Chondrocyte (in vitro differentiated cells): ENCODE results near the gene MAST1. TPM values are rescaled to one million over a fixed set of nuclear protein-coding genes. Genes with fewer than 3 reads are reported as not detected.

Source experiments
- DNase-seq: peaks from one replicate; pipeline ENCODE4 v3.0.0; 2021; ENCODE audit warnings: mixed read lengths, low spot score
- H3K27ac Mint-ChIP-seq: one replicate; pipeline ENCODE4 v1.8.0; 2021; ENCODE audit warnings: mild to moderate bottlenecking, moderate library complexity, mixed read lengths; ENCODE audit not compliant: unreplicated experiment
- H3K27me3 Mint-ChIP-seq: 2 replicates; pipeline ENCODE4 v1.8.0; 2021; ENCODE audit warnings: low read depth, mixed read lengths
- H3K36me3 Mint-ChIP-seq: 2 replicates; pipeline ENCODE4 v1.8.0; 2021; ENCODE audit warnings: low read depth, mixed read lengths
- H3K4me1 Mint-ChIP-seq: 2 replicates; pipeline ENCODE4 v1.8.0; 2021; ENCODE audit warnings: low read depth, mild to moderate bottlenecking, mixed read lengths
- H3K4me3 Mint-ChIP-seq: one replicate; pipeline ENCODE4 v1.8.0; 2021; ENCODE audit warnings: mild to moderate bottlenecking, moderate library complexity, mixed read lengths; ENCODE audit not compliant: unreplicated experiment
- H3K9me3 Mint-ChIP-seq: 2 replicates; pipeline ENCODE4 v1.8.0; 2021; ENCODE audit warnings: low read depth, mixed read lengths
- CTCF ChIP-seq: fragments of 200-600 bp; sonication (generic); IDR thresholded peaks from 2 replicates; pipeline ENCODE4 v1.5.0; 2021; ENCODE audit warnings: antibody characterized with exemption, mild to moderate bottlenecking, moderate library complexity
- long read RNA-seq: library from polyadenylated mRNA; stranded (forward); transcript quantifications from one replicate; pipeline ENCODE4 v2.0.0, GENCODE V29; 2021
- total RNA-seq: library from RNA; stranded (reverse); gene quantifications from 3 replicates; pipeline ENCODE4 v1.2.1, GENCODE V29; 2021

The MAST1 gene
- 0.44 to 1.6 TPM (median 0.97 TPM) in 3 replicates for total RNA-seq
- long read RNA-seq, partial matches to known transcripts, result 1 of 1 reads
- long read RNA-seq, other reads (novel, unspliced or antisense), result 0 of 1 reads

DNA sequence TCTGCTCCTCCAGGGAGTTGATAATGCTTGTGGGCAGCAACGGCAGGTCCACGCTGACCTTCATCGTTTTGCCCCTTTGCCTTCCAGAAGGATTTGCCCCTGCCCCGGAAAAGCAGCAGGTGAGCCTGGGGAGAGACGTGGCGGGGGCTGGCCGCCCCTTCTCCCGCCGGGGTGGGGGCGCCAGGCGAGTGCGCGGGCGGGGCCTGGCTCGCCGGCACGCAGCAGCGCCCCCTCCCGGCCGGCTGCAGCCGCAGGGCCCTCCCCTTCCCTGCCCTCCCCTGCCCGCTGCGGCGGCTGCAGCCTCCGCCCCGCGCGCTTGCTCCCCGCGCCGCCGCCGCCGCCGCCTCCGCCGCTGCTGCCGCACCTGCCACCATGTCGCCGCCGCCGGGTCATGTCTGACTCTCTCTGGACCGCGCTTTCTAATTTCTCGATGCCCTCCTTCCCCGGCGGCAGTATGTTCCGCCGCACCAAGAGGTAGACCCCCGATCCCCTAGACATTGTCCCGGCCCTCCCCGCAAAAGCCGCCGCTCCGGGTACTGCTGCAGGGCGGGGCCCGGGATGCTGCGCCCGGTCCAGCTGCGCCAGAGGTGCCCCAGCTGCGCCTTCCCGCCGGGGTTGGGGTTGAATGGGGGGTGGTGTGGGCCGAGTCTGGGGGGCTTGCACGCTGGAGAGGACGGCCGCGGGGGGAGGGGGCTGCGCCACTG, at the start of gene MAST1:
MAST1 (plus strand) TSS at position 334 of the 704 bp plus-strand sequence; CDS start at position 392, 58 bp downstream.
- H3K27me3 Mint-ChIP-seq, result peaks cover 66% of the 10 kb centered on the region
- peak within 1 kb of the TSS; percentile 55 for H3K4me3 Mint-ChIP-seq
- H3K27ac Mint-ChIP-seq, result no peak within 1 kb of the TSS
- H3K4me1 Mint-ChIP-seq, result peaks cover 23% of the 10 kb centered on the region
- H3K36me3 Mint-ChIP-seq, result peaks cover 3% of the 10 kb centered on the region
- TF ChIP-seq CTCF, result peak; percentile 77
- no peaks in the 10 kb centered on the region for H3K9me3 Mint-ChIP-seq
- DNase-seq, result no peak

DNA sequence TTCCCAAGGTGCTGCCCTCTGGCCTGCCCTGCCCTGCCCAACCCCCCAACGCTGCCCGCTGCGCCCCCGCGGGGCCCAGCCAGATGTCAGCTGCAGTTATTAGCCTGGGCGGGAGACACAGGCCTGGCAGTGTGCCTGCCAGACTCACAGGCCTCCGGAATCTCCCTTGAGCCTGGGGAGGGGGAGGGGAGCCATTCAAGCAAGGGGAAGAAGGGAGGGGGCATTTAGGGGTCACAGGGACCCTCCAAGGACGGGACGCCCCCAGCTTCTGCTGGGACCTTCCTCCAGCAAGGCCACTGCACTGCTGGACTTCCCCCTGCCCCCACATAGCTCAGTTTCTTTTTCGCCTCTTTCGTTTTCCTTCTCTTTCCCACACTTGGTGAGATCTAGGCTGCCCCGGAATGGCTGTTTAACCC, 49.6 kb upstream of the MAST1 start:
- Mint-ChIP-seq H3K27ac (peak overlapping the region; percentile 99), H3K9me3 (no peaks in the 10 kb centered on the region), H3K27me3 (no peaks in the 10 kb centered on the region), H3K4me1 (peaks cover 38% of the 10 kb centered on the region), H3K4me3 (peak overlapping the region; percentile 71), H3K36me3 (peaks cover 2% of the 10 kb centered on the region)
- TF ChIP-seq CTCF, result peak; percentile 24
- no peak for DNase-seq

DNA sequence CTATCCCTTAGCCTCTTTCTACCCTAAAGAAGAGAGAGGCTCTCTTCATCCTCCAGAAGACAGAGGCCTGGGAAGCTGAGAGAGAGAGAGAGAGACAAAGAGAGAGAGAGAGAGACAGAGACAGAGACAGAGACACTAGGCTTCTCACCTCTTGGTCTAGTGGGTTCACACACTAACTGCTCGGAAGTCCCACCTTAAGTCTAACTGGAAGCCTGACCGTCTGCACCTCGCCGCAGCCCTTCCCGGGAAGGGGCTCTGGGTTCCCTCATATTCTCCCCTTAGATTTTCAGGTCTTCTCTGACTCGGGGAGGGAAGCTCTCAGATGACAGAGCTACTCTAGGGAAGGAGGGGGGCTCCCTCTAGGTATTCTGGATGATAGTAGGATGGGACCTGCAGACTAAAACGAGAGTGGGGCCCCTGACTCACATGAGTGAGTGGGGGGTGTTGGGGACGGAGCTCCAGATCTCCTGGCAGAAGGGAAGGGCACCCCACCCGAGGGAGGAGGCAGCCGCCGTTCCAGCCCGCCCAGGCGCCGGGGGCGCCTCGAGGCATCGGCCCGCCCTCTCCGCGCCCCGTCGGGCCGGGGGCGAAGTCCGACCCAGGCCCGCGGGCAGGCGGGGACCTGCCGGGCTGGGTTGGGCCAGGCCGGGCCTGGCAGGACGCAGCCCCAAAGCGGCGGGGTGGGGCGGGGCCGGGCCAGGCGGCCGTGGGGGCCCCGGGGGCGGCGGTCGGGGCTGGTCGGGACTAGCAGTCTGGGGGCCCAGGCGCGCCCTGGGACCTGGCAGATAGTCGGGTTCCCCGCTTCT, 49.0 kb upstream of the MAST1 start:
- Mint-ChIP-seq H3K27me3 (no peaks in the 10 kb centered on the region), H3K36me3 (peaks cover 2% of the 10 kb centered on the region), H3K4me1 (peaks cover 41% of the 10 kb centered on the region), H3K9me3 (no peaks in the 10 kb centered on the region), H3K4me3 (peak overlapping the region; percentile 97), H3K27ac (peak overlapping the region; percentile 99)
- no peak for DNase-seq
- TF ChIP-seq CTCF, result no peak

DNA sequence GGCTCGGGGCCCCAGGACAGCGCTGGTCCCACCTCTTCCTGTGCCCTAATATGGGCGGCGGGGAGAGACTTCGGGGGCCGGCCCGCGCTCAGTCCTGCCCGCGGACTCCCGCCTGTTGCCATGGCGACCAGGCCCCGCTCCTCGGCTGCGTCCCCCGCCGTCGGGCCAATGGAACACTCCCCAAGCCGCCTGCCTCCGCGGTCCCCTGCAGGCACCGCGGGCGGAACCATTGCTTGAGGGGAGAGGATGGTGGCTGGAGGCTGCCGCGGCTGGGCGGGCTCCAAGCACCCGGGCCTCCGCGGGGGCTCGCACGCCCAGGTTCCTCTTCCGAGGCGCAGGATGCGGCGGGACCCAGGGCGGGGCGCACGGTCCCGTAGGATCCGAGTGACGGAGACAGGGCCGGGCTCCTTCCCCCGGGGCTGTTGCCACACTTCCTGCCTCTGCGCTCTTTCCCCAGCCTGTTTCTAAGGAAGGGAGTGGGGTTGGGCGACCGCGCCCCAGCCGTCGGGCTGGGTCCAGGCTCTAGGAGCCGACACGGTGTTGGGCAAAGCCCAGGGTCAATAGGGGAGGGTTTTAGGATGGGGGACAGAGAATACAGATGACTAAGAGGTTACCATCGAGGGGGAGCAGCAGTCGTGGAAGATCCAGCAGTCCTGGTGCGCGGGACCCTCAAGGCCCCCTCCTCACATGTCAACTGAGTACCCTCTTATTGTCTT, 48.3 kb upstream of the MAST1 start:
- Mint-ChIP-seq H3K36me3 (peaks cover 2% of the 10 kb centered on the region), H3K27ac (peak overlapping the region; percentile 92), H3K4me3 (peak overlapping the region; percentile 97), H3K9me3 (no peaks in the 10 kb centered on the region), H3K4me1 (peaks cover 48% of the 10 kb centered on the region), H3K27me3 (no peaks in the 10 kb centered on the region)
- TF ChIP-seq CTCF, result no peak
- DNase-seq, result peak; percentile 99
